Bronchial epithelial cell (primary cell): Measurements from ENCODE around the gene P2RX4. TPM values are rescaled to one million over a fixed set of nuclear protein-coding genes. Genes with fewer than 3 reads are reported as not detected.

ENCODE experiments used
- DNase-seq: peaks from one replicate; pipeline ENCODE4 v3.0.0-alpha.2; 2010; ENCODE audit warnings: low read depth
- FAIRE-seq: peaks from 2 replicates; lab custom pipeline; 2011; peaks lifted over from hg19 to GRCh38; lab: Jason Lieb, UNC
- H3K27me3 ChIP-seq: 2 replicates; pipeline ENCODE4 v1.5.1; 2011; ENCODE audit warnings: low read length; ENCODE audit not compliant: control insufficient read depth, insufficient read depth
- H3K36me3 ChIP-seq: 2 replicates; pipeline ENCODE4 v1.5.1; 2011; ENCODE audit warnings: low read length; ENCODE audit not compliant: control insufficient read depth, insufficient read depth
- H3K4me3 ChIP-seq: 2 replicates; pipeline ENCODE4 v1.5.1; 2011; ENCODE audit warnings: mild to moderate bottlenecking, low read depth, low read length, control low read depth
- total RNA-seq: library from RNA; depleted of rRNA; stranded (reverse); fragments of >200 nt; gene quantifications from 2 replicates; pipeline ENCODE4 v1.2.1, GENCODE V29; 2014
- TF ChIP-seq, protein P1 (sequence below): IDR thresholded peaks from 2 replicates; pipeline ENCODE4 v1.5.1; 2011; ENCODE audit warnings: mild to moderate bottlenecking, moderate library complexity, low read length, control low read depth, inconsistent platforms; ENCODE audit not compliant: insufficient read depth, severe bottlenecking

P2RX4 gene
- total RNA-seq, 1 donor from 2014 or later: 13.4 TPM

DNA sequence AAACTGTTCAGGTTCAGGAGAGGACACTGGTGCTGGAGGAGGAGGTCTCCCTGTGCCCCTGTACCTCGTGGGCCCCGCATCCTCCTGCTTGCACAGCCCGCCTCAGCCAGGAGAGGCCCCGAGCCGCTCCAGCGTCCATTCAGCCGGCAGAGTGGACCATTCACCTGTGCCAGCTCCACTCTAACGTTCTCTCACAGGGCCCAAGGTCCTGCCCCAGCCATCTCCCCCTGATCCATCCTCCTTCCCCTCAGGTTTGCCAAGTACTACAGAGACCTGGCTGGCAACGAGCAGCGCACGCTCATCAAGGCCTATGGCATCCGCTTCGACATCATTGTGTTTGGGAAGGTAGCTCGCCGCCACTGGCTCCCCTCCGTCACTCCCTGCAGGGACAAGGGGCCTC lies 22.2 kb downstream of the P2RX4 start:
- TF ChIP-seq, protein P1, sequence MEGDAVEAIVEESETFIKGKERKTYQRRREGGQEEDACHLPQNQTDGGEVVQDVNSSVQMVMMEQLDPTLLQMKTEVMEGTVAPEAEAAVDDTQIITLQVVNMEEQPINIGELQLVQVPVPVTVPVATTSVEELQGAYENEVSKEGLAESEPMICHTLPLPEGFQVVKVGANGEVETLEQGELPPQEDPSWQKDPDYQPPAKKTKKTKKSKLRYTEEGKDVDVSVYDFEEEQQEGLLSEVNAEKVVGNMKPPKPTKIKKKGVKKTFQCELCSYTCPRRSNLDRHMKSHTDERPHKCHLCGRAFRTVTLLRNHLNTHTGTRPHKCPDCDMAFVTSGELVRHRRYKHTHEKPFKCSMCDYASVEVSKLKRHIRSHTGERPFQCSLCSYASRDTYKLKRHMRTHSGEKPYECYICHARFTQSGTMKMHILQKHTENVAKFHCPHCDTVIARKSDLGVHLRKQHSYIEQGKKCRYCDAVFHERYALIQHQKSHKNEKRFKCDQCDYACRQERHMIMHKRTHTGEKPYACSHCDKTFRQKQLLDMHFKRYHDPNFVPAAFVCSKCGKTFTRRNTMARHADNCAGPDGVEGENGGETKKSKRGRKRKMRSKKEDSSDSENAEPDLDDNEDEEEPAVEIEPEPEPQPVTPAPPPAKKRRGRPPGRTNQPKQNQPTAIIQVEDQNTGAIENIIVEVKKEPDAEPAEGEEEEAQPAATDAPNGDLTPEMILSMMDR: no peak
- FAIRE-seq: no peak
- Histone ChIP-seq H3K36me3 (no peaks in the 10 kb centered on the region), H3K27me3 (no peaks in the 10 kb centered on the region), H3K4me3 (no peak overlapping the region)
- DNase-seq: no peak

DNA sequence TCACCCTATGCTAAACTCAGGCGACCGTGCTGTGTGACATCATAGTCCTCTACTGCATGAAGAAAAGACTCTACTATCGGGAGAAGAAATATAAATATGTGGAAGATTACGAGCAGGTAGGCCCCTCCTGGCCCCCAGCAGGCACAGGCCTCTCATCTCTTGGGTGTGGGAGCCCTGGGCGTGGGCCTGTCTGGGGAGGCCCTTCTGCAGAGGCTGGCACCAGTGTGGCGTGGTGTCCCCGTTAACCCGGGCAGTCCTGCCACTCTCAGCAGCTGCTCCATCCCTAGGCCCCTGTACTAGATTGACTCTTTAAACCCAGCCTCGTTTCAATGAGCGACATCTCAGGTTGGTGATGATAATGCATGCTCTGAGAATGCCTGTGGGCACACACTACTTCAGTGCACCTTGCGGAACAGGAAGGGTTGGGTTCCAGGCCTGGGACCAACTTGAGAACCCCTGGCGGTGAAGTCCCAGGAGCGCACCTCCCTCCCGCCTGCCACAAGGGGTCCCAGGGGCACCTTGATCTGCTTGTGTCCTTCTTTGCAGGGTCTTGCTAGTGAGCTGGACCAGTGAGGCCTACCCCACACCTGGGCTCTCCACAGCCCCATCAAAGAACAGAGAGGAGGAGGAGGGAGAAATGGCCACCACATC lies 23.2 kb downstream of the P2RX4 start:
- FAIRE-seq: peak; percentile 28

GRCh38 chr12:121233628-121234020 lies 23.7 kb downstream of the P2RX4 start:
- no peak for FAIRE-seq

More for the DNA sequence above, 23.2 kb downstream of the P2RX4 start:
- TF ChIP-seq, protein P1: no peak
- Histone ChIP-seq H3K4me3 (no peak overlapping the region), H3K36me3 (peaks cover under 1% of the 10 kb centered on the region), H3K27me3 (no peaks in the 10 kb centered on the region)
- no peak for DNase-seq

DNA sequence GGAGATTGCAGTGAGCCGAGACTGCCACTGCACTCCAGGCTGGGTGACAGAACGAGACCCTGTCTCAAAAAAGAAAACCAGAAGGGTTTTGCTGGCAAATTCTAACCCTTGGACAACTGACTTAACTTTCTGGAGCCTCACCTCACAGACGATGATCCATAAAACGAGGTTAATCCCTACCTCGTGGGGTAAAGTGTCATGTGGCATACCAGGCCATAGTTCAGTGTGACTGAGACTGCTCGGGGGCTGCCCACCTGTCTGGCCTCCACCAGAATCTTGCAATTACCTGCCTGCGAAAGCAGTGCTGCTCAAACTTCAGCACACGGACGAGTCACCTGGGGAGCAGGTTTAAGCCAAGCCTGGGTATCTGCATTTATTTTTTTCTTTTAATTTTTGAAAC lies 26.8 kb downstream of the P2RX4 start:
- TF ChIP-seq, protein P1: no peak
- Histone ChIP-seq H3K36me3 (peaks cover 7% of the 10 kb centered on the region), H3K4me3 (no peak overlapping the region), H3K27me3 (no peaks in the 10 kb centered on the region)
- DNase-seq: no peak
- FAIRE-seq: no peak

More at GRCh38 chr12:121233628-121234020, 23.7 kb downstream of the P2RX4 start:
- no peak for DNase-seq
- Histone ChIP-seq H3K27me3 (no peaks in the 10 kb centered on the region), H3K4me3 (no peak overlapping the region), H3K36me3 (peaks cover 3% of the 10 kb centered on the region)
- TF ChIP-seq, protein P1: no peak

DNA sequence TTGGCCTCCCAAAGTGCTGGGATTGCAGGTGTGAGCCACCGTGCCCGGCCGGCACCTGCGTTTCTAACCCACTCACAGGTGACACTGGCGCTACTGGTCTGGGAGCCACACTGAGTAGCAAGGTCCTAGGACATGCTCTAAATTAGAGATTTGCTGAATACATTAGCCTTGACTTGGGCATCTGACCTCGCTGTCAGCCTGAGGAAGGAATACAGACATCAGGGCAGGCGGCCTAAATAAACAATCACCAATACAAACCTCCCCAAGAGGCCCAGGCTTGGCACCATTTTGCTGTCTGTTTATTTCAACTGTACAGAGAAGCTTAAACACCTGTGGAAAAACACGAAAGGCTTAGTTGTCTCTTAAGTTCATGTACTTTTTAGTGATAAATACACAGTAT lies 27.5 kb downstream of the P2RX4 start:
- Histone ChIP-seq H3K36me3 (peaks cover 7% of the 10 kb centered on the region), H3K27me3 (no peaks in the 10 kb centered on the region), H3K4me3 (no peak overlapping the region)
- FAIRE-seq (no peak), DNase-seq (no peak)
- TF ChIP-seq, protein P1: no peak

DNA sequence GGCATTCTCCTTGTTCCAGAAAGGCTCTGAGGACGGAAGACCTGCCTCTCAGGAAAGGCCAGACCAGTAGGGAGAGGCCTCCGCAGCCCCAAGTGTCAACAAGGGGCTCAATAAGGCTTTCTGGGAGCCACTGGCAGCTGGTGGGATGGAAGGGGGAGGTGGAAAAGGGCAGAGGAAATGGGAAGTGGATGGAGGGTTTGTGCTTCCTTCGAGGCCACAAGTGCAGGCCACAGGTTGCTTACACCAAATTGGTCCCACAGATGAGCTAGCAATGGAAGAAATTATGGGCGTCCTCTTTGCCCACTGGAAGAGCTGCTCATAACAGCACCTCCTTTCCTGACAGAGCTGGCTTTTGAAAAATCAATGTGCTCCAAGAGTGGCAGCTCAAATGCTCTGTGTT lies 28.2 kb downstream of the P2RX4 start:
- H3K27me3 ChIP-seq: no peaks in the 10 kb centered on the region
- FAIRE-seq (no peak), DNase-seq (no peak)
- peaks cover 7% of the 10 kb centered on the region for H3K36me3 ChIP-seq
- H3K4me3 ChIP-seq: no peak overlapping the region
- TF ChIP-seq, protein P1: no peak
